Liver (tissue), 9 donors: ENCODE measurements around the gene BHMT2. TPM values are rescaled to one million over a fixed set of nuclear protein-coding genes. Genes with fewer than 3 reads are reported as not detected.

Experiments used
- DNase-seq: peaks from one replicate; pipeline ENCODE4 v3.0.0-alpha.2; 2017; ENCODE audit warnings: low spot score
- H3K27ac ChIP-seq, 2 donors: one replicate each; pipeline ENCODE4 v1.7.0; 2013; ENCODE audit warnings: inconsistent platforms in 2 of 2, low read length in 2 of 2, control low read depth in 1 of 2, low read depth in 1 of 2, mild to moderate bottlenecking in 1 of 2
- H3K27me3 ChIP-seq, 4 donors: one replicate each; pipeline versions ENCODE4 v1.6.1 to v1.7.0; 2013; ENCODE audit warnings: low read length in 3 of 4, inconsistent platforms in 1 of 4, mild to moderate bottlenecking in 1 of 4, moderate library complexity in 1 of 4; ENCODE audit not compliant: control insufficient read depth in 4 of 4, insufficient read depth in 4 of 4
- H3K36me3 ChIP-seq, 4 donors: one replicate each; pipeline versions ENCODE4 v1.6.1 to v1.7.0; 2013; ENCODE audit warnings: low read length in 3 of 4, mild to moderate bottlenecking in 3 of 4, low read depth in 1 of 4, moderate library complexity in 1 of 4; ENCODE audit not compliant: control insufficient read depth in 4 of 4, insufficient read depth in 3 of 4
- H3K4me1 ChIP-seq, 4 donors: one replicate each; pipeline versions ENCODE4 v1.6.1 to v1.7.0; 2013; ENCODE audit warnings: low read length in 3 of 4, mild to moderate bottlenecking in 3 of 4, moderate library complexity in 1 of 4; ENCODE audit not compliant: control insufficient read depth in 4 of 4, insufficient read depth in 4 of 4
- H3K4me3 ChIP-seq, 3 donors: one replicate each; pipeline versions ENCODE4 v1.6.1 to v1.7.0; 2013; ENCODE audit warnings: low read length in 3 of 3, control low read depth in 1 of 3, low read depth in 1 of 3, mild to moderate bottlenecking in 1 of 3
- H3K9ac ChIP-seq, 2 donors: one replicate each; pipeline ENCODE4 v1.7.0; 2013; ENCODE audit warnings: low read length in 2 of 2, mild to moderate bottlenecking in 2 of 2, moderate library complexity in 2 of 2, control low read depth in 1 of 2, low read depth in 1 of 2
- H3K9me3 ChIP-seq, 4 donors: one replicate each; pipeline versions ENCODE4 v1.6.1 to v1.7.0; 2013; ENCODE audit warnings: low read length in 3 of 4; ENCODE audit not compliant: control insufficient read depth in 4 of 4
- ATF3 ChIP-seq: IDR thresholded peaks from 2 replicates; pipeline ENCODE4 v1.6.1; 2016; ENCODE audit warnings: antibody characterized with exemption
- EGR1 ChIP-seq, 2 donors: IDR thresholded peaks; 2 replicates each; pipeline ENCODE4 v1.6.1; 2016 to 2018; ENCODE audit warnings: antibody characterized with exemption in 2 of 2, low read depth in 2 of 2
- FOXA1 ChIP-seq: IDR thresholded peaks from 2 replicates; pipeline ENCODE4 v1.6.1; 2016; ENCODE audit warnings: antibody characterized with exemption
- FOXA2 ChIP-seq: IDR thresholded peaks from 2 replicates; pipeline ENCODE4 v1.6.1; 2016; ENCODE audit warnings: antibody characterized with exemption
- GABPA ChIP-seq, 2 donors: IDR thresholded peaks in 1 of 2; conservative IDR thresholded peaks in 1 of 2; 2 replicates each; pipeline ENCODE4 v1.6.1; 2016; ENCODE audit warnings: antibody characterized with exemption in 2 of 2, mild to moderate bottlenecking in 1 of 2, moderate library complexity in 1 of 2
- HNF4A ChIP-seq, 2 donors: conservative IDR thresholded peaks; 2 replicates each; pipeline ENCODE4 v1.6.1; 2016; ENCODE audit warnings: antibody characterized with exemption in 2 of 2, mild to moderate bottlenecking in 2 of 2
- HNF4G ChIP-seq: IDR thresholded peaks from 2 replicates; pipeline ENCODE4 v1.6.1; 2016; ENCODE audit warnings: antibody characterized with exemption
- JUND ChIP-seq, 2 donors: IDR thresholded peaks; 2 replicates each; pipeline ENCODE4 v1.6.1; 2016; ENCODE audit warnings: antibody characterized with exemption in 2 of 2
- NR2F2 ChIP-seq: IDR thresholded peaks from 2 replicates; pipeline ENCODE4 v1.6.1; 2016; ENCODE audit warnings: antibody characterized with exemption
- RAD21 ChIP-seq, 2 donors: IDR thresholded peaks; 2 replicates each; pipeline ENCODE4 v1.6.1; 2016; ENCODE audit warnings: antibody characterized with exemption in 2 of 2, mild to moderate bottlenecking in 2 of 2
- SP1 ChIP-seq: IDR thresholded peaks from 2 replicates; pipeline ENCODE4 v1.6.1; 2018; ENCODE audit warnings: antibody characterized with exemption, mild to moderate bottlenecking
- TAF1 ChIP-seq: conservative IDR thresholded peaks from 2 replicates; pipeline ENCODE4 v1.6.1; 2016; ENCODE audit warnings: antibody characterized with exemption, mild to moderate bottlenecking
- YY1 ChIP-seq: IDR thresholded peaks from 2 replicates; pipeline ENCODE4 v1.6.1; 2016; ENCODE audit warnings: antibody characterized with exemption, mild to moderate bottlenecking
- ZBTB33 ChIP-seq: IDR thresholded peaks from 2 replicates; pipeline ENCODE4 v1.6.1; 2016; ENCODE audit warnings: antibody characterized with exemption
- WGBS: extraction: QIAGEN DNeasy Blood & Tissue Kit; methylation state at CpG from one replicate; pipeline ENCODE4 v1.1.7; 2013; 5-methylcytosine and 5-hydroxymethylcytosine counted together
- polyA plus RNA-seq, 2 donors: library from polyadenylated mRNA; stranded (reverse) in 1 of 2; unstranded in 1 of 2; fragments of 200-250 nt in 1 of 2; fragments of >200 nt in 1 of 2; fragmentation: Nextera tagmentation in 1 of 2; extraction: Ambion mirVana in 1 of 2; gene quantifications; one replicate each; pipeline versions ENCODE4 v1.2.1 to v1.2.3, GENCODE V29; 2013 to 2015
- total RNA-seq, 2 donors: library from RNA; depleted of rRNA; stranded (reverse); fragments of >200 nt; gene quantifications; one replicate each; pipeline ENCODE4 v1.2.3, GENCODE V29; 2014
- TF ChIP-seq, protein P1 (sequence below): fragments of 150-350 bp; IDR thresholded peaks from 2 replicates; pipeline ENCODE4 v1.5.1; 2017; ENCODE audit warnings: improper control_type of control experiment, low read depth, low read length; ENCODE audit not compliant: missing input control
- TF ChIP-seq, protein P2 (sequence below): IDR thresholded peaks from 2 replicates; pipeline ENCODE4 v1.6.1; 2016; ENCODE audit warnings: antibody characterized with exemption
- TF ChIP-seq, protein P3 (sequence below): IDR thresholded peaks from 2 replicates; pipeline ENCODE4 v1.6.1; 2016; ENCODE audit warnings: antibody characterized with exemption, mild to moderate bottlenecking
- donor health status: healthy.
- donor health status: healthy.
- donor health status: healthy.
- donor health status: healthy.
- donor health status: healthy.

The BHMT2 gene
- total and polyA plus RNA-seq, 4 donors: 62.3 to 374 (median 271) TPM

DNA sequence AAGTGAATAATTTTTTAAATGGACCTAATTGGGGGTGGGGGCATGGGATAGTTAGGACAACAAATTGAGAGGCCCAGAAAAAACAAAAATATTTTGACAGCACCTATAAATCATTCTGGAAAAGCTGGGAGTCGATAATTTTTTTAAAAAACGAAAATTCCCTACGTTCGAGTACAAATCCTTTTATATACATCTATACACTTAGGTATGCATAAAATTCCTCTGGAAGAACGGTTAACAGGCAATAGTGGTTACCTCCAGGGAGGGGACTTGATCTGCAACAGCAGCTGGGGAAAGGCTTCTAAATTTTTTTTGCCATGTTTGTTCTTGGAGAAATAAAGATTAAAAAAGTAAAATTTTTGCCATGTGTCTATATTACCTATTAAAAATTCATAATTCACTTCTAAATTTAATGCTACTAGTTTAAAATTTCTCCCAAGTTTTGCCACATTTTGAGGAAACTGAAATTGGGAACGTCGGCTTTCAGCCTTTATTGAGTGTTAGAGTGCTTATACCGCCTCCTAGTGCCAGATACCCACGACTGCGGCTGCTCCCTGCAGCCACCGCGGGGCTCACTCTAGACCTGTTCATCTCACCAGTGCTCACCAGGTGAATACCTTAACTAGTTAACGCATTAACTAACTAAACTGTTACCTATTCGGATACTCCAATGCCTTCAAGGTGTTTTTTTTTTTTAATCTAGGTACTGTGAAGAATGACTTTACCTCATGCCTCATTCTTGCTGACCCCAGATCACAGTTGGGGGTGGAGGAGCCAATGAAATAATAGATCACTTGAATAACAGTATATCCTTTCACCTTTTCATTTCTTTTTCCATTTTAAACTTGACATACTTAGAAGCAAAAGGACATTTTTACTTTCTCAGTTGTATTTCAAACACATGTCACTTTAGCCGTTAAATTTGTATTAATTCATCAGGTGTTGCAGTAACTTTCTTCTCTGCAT, 40.2 kb downstream of the BHMT2 start:
- no peak for DNase-seq
- Histone ChIP-seq H3K4me1 (peaks cover 5 to 62% (median 45%) of the 10 kb centered on the region in 4 donors), H3K27ac (peak overlapping the region in 1 of 2 donors; percentile 59), H3K9me3 (no peaks in the 10 kb centered on the region), H3K9ac (peak overlapping the region; percentile 53 to 62), H3K36me3 (no peaks in the 10 kb centered on the region), H3K4me3 (peak overlapping the region in 1 of 3 donors; percentile 16), H3K27me3 (no peaks in the 10 kb centered on the region)
- TF ChIP-seq, protein P1, sequence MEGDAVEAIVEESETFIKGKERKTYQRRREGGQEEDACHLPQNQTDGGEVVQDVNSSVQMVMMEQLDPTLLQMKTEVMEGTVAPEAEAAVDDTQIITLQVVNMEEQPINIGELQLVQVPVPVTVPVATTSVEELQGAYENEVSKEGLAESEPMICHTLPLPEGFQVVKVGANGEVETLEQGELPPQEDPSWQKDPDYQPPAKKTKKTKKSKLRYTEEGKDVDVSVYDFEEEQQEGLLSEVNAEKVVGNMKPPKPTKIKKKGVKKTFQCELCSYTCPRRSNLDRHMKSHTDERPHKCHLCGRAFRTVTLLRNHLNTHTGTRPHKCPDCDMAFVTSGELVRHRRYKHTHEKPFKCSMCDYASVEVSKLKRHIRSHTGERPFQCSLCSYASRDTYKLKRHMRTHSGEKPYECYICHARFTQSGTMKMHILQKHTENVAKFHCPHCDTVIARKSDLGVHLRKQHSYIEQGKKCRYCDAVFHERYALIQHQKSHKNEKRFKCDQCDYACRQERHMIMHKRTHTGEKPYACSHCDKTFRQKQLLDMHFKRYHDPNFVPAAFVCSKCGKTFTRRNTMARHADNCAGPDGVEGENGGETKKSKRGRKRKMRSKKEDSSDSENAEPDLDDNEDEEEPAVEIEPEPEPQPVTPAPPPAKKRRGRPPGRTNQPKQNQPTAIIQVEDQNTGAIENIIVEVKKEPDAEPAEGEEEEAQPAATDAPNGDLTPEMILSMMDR: peak; percentile 78
- TF ChIP-seq ZBTB33 (no peak), RAD21 (IDR thresholded peaks at IDR 0.05) (peak; percentile 83 to 86)
- WGBS: 33% methylated on average over 15 of the region's 15 CpGs

DNA sequence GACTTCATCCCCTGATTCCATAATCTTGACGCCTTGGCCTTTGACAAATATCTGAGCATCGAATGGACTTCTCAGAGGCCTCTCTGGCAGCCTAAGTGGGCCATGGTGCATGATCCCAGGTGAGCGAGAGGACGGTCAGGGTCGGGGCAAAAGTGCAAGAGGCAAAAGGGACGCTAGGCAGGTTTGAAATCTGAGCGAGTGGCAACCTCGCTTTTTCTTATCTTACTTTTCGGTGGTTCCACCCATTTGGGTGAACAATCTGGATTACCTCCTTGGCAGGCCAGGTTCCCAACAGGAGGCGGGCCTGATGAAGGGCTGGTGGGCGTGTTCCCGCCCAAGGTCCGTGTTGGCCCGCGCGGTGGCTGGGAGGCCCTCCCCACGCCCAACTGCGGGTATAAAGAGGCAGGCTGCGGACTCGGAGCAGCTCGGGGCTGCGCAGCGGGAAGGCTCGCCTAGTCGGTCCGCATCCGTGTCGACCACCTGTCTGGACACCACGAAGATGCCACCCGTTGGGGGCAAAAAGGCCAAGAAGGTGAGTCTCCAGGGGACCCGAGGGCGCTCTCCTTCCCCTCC, 41.9 kb downstream of the BHMT2 start, which contains the start of gene BHMT:
TSS of gene BHMT (plus strand) at position 423 of the 573 bp plus-strand sequence. CDS start at position 500, 77 bp downstream.
- DNase-seq: peak; percentile 68
- TF ChIP-seq FOXA1 (peak; percentile 10), YY1 (peak; percentile 84), HNF4A (conservative IDR thresholded peaks at IDR 0.05) (peak; percentile 92 to 93), ATF3 (no peak), HNF4G (peak; percentile 56), EGR1 (IDR thresholded peaks at IDR 0.05; ENCODE audit: low read depth in 2 of 2) (peak in 1 of 2 donors; percentile 67), SP1 (peak; percentile 83), GABPA (IDR thresholded peaks at IDR 0.05 in 1 of 2, conservative IDR thresholded peaks at IDR 0.05 in 1 of 2) (no peak), NR2F2 (no peak), RAD21 (IDR thresholded peaks at IDR 0.05) (peak; percentile 18 to 52), TAF1 (peak; percentile 73), JUND (IDR thresholded peaks at IDR 0.05) (peak in 1 of 2 donors; percentile 72), FOXA2 (peak; percentile 22), ZBTB33 (peak; percentile 40)
- TF ChIP-seq, protein P1: no peak
- TF ChIP-seq, protein P2, sequence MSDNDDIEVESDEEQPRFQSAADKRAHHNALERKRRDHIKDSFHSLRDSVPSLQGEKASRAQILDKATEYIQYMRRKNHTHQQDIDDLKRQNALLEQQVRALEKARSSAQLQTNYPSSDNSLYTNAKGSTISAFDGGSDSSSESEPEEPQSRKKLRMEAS: peak; percentile 60
- TF ChIP-seq, protein P3, sequence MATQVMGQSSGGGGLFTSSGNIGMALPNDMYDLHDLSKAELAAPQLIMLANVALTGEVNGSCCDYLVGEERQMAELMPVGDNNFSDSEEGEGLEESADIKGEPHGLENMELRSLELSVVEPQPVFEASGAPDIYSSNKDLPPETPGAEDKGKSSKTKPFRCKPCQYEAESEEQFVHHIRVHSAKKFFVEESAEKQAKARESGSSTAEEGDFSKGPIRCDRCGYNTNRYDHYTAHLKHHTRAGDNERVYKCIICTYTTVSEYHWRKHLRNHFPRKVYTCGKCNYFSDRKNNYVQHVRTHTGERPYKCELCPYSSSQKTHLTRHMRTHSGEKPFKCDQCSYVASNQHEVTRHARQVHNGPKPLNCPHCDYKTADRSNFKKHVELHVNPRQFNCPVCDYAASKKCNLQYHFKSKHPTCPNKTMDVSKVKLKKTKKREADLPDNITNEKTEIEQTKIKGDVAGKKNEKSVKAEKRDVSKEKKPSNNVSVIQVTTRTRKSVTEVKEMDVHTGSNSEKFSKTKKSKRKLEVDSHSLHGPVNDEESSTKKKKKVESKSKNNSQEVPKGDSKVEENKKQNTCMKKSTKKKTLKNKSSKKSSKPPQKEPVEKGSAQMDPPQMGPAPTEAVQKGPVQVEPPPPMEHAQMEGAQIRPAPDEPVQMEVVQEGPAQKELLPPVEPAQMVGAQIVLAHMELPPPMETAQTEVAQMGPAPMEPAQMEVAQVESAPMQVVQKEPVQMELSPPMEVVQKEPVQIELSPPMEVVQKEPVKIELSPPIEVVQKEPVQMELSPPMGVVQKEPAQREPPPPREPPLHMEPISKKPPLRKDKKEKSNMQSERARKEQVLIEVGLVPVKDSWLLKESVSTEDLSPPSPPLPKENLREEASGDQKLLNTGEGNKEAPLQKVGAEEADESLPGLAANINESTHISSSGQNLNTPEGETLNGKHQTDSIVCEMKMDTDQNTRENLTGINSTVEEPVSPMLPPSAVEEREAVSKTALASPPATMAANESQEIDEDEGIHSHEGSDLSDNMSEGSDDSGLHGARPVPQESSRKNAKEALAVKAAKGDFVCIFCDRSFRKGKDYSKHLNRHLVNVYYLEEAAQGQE: peak; percentile 81

More for the DNA sequence above, 41.9 kb downstream of the BHMT2 start, which contains the start of gene BHMT:
- H3K36me3 ChIP-seq: peaks cover 0 to 10% (median under 1%) of the 10 kb centered on the region in 4 donors
- WGBS: 10% methylated on average over 32 of the region's 32 CpGs
- peak within 1 kb of the TSS; percentile 76 to 81 for H3K27ac ChIP-seq
- H3K9ac ChIP-seq: peak within 1 kb of the TSS; percentile 65 to 91
- no peaks in the 10 kb centered on the region for H3K27me3 ChIP-seq
- H3K9me3 ChIP-seq: no peaks in the 10 kb centered on the region
- H3K4me1 ChIP-seq: peaks cover 5 to 73% (median 46%) of the 10 kb centered on the region in 4 donors
- H3K4me3 ChIP-seq: peak within 1 kb of the TSS; percentile 74 to 95 (median 75)
